ENCODE results near the gene GPR162.

GRCh38 chr12:6784761-6785160, 36.9 kb upstream of the GPR162 start:
- TF ChIP-seq CTCF (optimal IDR thresholded peaks at IDR 0.05 in 1 of 3, IDR thresholded peaks at IDR 0.05 in 1 of 3, conservative IDR thresholded peaks at IDR 0.05 in 1 of 3; ENCODE audit: extremely low read depth in 1 of 3, insufficient read depth in 2 of 3, low read length in 3 of 3), result no peak
- no peak for TF ChIP-seq EZH2 (IDR thresholded peaks at IDR 0.05; ENCODE audit: low read length)
